Cerebellar nuclear complex (tissue), 1 donor: ENCODE measurements around the gene NOL4L.

Source experiments
- DNase-seq, 2 experiments: peaks; one replicate each; lab custom pipeline; 2025; lab: John Stamatoyannopoulos, UW

NOL4L gene

DNA sequence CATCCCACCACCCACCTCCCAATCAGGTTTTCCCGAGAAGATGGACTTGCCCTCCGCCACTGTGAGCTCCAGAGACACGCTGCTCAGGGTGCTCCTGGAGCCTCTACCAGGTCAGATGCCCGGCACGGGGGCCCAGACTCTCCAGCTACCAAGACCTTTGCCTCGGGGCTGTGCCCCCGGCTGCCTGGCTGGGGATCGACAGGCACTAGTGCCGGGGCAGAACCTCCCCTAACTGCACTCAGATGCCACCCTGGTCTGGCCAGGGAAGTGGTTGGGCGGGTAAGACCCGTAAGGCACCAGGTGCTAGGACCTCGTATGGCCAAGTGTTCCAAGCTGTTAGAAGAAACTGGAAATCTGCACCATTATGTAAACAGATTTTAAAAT, 126.3 kb downstream of the NOL4L start:
- no peak for DNase-seq

DNA sequence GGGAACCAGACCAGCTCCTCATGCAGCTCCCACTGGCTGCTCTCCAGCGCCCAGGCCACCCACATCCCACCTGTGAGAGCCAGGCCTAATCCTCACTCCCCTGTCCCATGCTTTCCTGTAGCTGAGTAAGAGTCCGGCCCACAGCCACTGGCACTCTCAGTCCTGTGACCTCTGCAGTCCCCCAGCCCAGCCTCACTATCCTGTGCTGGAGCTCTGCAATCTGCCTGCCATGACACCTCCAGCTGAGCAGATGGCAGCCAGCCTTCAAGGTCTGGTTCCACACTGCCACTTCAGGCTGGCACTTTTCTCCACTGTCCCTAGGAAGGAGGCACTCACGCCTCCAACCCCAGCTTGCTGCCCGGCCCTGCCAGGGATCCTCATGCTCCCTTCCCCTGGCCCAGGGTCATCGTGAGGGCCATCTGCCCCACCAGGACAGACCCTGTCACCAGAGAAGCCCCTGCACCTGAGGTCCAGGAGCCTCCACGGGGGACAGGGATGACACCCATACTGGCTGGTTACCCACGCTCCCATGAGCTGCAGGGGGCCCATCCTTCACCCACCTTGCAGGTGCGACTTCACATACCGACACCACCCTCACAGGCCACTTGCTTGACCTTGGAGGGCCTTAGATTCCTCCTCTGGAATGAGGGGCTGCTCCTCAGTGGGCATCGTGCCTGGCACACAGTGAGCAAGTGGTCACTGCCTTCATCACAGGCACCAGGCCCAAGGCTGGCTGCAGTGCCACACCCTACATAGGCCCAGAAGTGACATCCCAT, 126.9 kb downstream of the NOL4L start:
- DNase-seq = no peak

GRCh38 chr20:32457479-32457986, 127.6 kb downstream of the NOL4L start:
- DNase-seq = peak in 1 of 2 experiments; percentile 22

- no peak for DNase-seq
Observed at GRCh38 chr20:32456869-32457478, 128.2 kb downstream of the NOL4L start.

GRCh38 chr20:32455901-32456701, 129.0 kb downstream of the NOL4L start:
- no peak for DNase-seq

DNA sequence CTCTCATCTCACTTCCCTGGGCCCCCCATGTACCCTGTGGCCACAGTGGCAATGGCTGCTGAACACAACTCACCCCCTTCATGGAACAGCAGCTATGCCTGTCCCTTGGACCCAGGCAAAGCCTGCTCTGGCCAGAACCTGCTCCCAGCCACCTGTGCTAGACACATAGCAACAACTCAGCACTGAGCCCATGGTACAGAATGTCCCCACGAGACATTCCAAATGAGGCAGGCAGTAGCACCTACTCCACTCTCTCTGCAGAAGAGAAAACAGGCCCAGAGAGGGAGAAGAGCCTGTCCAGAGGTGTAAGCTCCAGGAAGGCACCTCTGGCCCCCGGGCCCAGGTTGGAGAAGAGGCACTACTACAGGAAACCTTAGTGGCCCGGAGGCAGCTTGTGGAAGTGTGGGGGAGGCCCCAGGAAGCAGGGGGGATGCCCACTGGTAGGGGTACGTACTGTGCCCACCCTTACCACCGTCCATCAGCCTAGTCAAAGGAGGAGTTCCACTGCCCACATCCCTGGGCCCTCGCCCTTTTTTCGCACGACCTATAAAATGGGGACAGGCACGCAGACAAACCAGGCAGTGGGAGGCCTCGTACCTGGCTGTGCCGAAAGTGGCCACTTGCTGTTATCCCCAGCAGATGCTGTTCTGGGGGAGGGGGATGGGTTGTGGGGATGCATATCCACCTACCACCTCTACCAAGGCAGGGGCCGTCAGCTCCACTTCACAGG, 129.8 kb downstream of the NOL4L start:
- DNase-seq = peak in 1 of 2 experiments; percentile 13

DNA sequence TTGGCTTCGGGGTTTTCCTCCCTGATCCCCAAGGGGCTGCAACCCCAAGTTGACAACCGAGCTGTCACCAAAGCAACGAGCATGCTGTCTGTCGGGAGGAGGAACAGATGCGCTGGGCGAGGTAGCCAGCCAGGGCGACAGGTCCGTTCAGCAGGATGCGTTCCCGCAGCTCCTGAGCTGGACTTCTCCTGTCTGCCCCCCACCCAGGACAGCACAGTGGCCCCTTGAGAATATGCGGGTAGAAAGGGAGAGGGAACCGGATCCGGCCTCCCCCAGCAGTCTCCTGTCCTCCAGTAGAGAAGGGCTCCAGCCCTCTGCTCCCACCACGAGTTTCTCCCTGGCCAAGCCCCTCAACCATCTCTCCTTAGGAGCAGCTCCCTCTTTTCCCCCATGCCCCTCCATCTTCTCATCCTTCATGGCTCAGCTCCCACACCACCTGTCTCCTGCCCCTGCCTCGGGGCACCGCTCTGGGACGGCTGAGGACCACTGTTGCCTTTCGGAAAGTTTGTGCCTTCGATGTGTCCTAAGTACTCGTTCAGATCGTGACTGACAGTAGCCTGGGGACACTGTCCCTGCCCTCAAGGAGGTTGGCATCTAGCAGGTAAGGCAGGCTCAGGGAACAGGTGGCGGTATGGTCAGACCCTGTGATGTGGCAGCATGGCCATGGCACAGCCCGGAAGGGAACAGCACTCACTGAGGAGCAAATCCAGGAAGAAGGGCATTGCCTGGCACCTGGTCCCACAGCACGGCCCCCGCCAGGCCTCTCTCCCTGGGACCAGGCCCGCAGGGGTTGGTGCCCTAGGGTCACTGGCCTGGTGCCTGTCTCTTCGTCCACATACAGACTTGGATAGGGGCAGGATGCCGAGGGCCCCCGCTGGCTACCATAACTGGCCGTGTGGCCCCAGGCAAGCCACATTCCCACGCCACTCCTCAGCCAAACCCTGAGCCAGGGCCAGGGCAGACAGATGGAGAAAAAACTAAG, 130.7 kb downstream of the NOL4L start:
- DNase-seq = no peak

- DNase-seq = no peak
Observed at GRCh38 chr20:32453467-32454163, 131.5 kb downstream of the NOL4L start.

GRCh38 chr20:32452776-32453466, 132.2 kb downstream of the NOL4L start:
- no peak for DNase-seq

DNA sequence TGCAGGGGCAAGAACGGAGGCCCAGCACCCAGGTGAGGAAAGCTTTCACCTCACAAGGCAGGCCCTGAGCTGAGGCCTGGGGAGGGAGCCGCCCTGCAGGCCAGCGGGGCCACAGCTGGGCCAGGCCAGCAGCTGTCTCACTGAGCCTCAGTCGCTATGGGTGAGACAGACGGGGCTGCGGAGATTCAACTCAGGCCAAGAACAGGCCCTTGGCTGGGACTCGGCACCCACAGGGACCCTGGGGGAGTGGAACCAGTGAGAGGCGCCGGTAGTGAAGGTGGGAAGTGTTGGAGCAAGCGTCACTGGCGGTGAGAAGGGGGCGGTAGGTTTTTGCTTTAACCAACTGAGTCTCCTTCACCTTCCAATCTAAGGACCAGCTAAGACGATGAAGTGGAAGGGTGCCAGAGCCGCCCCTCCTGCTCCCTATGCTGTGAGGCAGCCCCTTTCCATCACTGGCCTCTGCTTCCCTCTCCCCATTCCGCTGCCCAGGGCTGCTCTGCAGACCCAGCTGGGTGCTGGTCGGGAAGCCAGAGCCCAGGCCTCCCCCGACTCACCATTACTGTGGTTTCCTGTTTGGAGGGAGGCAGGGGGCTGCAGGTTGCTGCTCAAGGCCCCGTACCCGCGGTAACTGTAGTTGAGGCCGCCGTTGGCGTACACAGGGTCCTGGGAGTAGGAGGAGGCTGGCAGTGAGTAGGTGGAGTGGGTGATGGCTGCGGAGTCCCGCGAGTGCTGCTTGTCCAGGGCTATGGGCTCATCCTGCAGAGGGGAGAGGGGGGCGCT, 133.3 kb downstream of the NOL4L start:
- DNase-seq = no peak

DNA sequence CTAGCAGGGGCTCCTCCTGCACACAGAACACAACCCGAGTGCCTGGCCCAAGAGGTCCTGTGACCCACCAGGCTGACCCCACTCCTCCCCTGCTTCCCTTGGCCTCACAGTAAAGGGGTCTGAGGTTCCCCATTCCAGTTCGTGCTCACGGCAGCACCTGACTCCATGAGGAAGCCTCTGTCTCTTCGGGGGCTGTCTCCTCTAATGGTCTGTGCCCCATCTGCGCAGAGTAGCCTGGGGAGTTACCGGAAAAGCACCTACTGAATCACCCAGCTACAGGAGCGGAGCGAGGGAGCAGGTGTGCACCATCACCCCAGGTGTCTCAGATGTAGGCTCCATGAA, 133.8 kb downstream of the NOL4L start:
- DNase-seq = no peak

GRCh38 chr20:32450484-32451061, 134.6 kb downstream of the NOL4L start:
- no peak for DNase-seq

- DNase-seq = no peak
Observed at GRCh38 chr20:32449890-32450401, 135.2 kb downstream of the NOL4L start.

GRCh38 chr20:32449057-32449889, 135.9 kb downstream of the NOL4L start:
- no peak for DNase-seq

DNA sequence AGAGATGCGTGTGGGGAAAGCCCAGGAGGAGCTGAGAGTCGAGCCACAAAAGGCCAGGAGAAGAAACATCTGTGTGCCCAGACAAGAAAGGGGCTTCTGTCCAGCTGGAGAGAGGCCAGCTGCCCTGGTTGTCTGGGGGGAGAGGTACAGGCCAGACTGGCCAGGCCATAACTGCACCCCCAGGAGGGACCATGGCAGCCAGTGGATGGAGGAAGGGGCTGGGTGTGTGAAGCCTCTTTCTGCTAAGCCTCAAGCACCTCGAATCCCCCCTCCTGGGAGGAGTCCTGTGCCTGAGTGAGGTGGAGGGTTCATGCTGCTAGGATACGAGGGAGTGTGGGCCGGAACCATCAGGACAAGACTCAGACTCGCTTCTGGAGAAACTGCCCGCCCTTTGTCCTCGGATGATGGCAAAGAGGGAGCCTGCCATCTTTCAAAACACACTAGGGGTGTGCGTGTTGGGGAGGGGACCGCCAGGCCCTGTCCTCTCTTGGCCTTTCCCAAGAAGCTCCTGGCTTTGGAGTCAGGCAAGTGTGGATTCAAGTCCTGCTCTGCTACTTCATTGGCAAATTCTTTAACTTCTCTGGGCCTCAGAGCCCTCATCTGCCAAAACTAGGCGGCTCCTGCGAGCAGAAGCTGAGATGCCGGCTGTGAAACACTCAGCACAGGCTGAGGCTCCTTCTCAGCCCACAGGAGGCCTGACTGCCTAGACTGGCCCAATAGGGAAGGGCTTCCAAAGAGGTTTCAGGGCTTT, 136.7 kb downstream of the NOL4L start:
- DNase-seq = no peak
